ENCODE measurements around the gene SP1.
A peak's percentile ranks its signal among the peaks of the same experiment; 100 is the strongest.
"Not testable (repeated sequence)": the region's sequence is repeated elsewhere in the genome, so short reads cannot be mapped to it uniquely, and the experiment has no call there.

SP1 gene

GRCh38 chr12:53376747-53377146, 3.2 kb upstream of the SP1 start:
- in situ Hi-C loops (cut with MboI; ENCODE audit: low sequenced_read_pairs), result no loop called here
- H3K27me3 ChIP-seq (ENCODE audit: low read depth), result no peaks in the 10 kb centered on the region
- H3K4me1 ChIP-seq, result peaks cover 15% of the 10 kb centered on the region
- DNase-seq (ENCODE audit: low spot score in 2 of 2), result no peak
- no peaks in the 10 kb centered on the region for H3K9me3 ChIP-seq
- H3K4me3 ChIP-seq, result no peak overlapping the region
- peaks cover 3% of the 10 kb centered on the region for H3K36me3 ChIP-seq (replicated peaks)

DNA sequence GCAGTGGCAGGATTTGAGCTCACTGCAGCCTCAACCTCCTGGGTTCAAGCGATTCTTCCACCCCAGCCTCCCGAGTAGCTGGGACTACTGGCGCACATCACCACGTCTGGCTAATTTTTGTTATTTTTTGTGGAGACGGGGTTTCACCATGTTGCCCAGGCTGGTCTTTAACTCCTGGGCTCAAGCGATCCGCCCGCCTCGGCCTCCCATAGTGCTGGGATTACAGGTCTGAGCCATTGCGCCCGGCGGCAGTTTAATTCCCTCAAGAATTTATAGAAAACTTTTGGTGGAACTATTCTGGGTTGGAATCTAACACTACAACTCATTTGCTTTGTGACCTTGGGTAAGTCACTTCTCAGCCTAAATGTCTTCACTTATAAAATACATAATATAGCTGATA, 1.8 kb upstream of the SP1 start:
- Histone ChIP-seq H3K4me3 (no peak overlapping the region), H3K27me3 (ENCODE audit: low read depth) (no peaks in the 10 kb centered on the region), H3K36me3 (replicated peaks) (peaks cover 18% of the 10 kb centered on the region), H3K4me1 (peaks cover 15% of the 10 kb centered on the region), H3K9me3 (no peaks in the 10 kb centered on the region)
- peak in 1 of 2 experiments; percentile 20 for DNase-seq (ENCODE audit: low spot score in 2 of 2)
- in situ Hi-C loops (cut with MboI; ENCODE audit: low sequenced_read_pairs), result no loop called here

DNA sequence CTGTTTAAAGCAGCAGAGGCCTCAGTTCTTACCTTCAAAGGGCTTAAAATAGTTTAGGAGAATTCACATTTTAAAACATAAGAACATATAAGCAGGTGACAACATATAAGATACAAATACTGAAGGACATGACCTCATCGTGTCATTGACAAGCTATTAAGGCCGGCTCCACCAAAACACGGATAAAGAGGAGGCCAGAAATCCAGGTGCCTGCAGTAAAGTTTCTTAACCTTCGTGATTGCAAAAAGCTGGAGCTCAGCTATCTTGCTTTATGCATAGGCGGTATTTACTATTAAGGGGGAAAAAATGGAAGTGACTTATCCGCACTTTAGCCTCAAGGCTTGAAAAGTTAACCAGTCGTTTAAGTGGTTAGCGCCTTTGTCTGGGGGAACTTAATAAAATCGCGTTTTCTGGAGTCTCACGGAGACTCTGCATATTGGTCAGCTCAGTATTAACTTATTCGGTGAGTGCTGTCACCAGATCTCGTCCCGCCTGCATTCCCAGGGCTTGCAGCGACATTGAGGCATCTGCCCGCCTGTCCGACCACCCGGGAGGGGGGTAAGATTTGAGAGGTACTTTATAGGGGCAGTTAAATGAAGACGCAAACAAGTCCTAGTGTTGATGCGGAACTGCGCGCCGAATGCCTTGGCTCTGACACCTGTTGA, 1.1 kb upstream of the SP1 start:
- DNase-seq (ENCODE audit: low spot score in 2 of 2), result no peak
- peak overlapping the region; percentile 29 for H3K4me3 ChIP-seq

GRCh38 chr12:53379389-53380103, 430 bp upstream of the SP1 start:
- peaks cover 15% of the 10 kb centered on the region for H3K4me1 ChIP-seq
- no peaks in the 10 kb centered on the region for H3K9me3 ChIP-seq
- peaks cover 28% of the 10 kb centered on the region for H3K36me3 ChIP-seq (replicated peaks)
- DNase-seq (ENCODE audit: low spot score in 2 of 2), result peak; percentile 98 to 100
- H3K27me3 ChIP-seq (ENCODE audit: low read depth), result no peaks in the 10 kb centered on the region
- in situ Hi-C loops (cut with MboI; ENCODE audit: low sequenced_read_pairs), result no loop called here
- peak overlapping the region; percentile 44 for H3K4me3 ChIP-seq

More for the DNA sequence above, 1.1 kb upstream of the SP1 start:
- H3K4me1 ChIP-seq, result peaks cover 15% of the 10 kb centered on the region
- peaks cover 24% of the 10 kb centered on the region for H3K36me3 ChIP-seq (replicated peaks)
- in situ Hi-C loops (cut with MboI; ENCODE audit: low sequenced_read_pairs), result no loop called here
- H3K27me3 ChIP-seq (ENCODE audit: low read depth), result no peaks in the 10 kb centered on the region
- H3K9me3 ChIP-seq, result no peaks in the 10 kb centered on the region

GRCh38 chr12:53380794-53381730, 1.1 kb downstream of the SP1 start:
- H3K4me1 ChIP-seq, result peaks cover 18% of the 10 kb centered on the region
- DNase-seq (ENCODE audit: low spot score in 2 of 2), result peak in 1 of 2 experiments; percentile 51
- no peaks in the 10 kb centered on the region for H3K9me3 ChIP-seq

GRCh38 chr12:53381731-53382630, 2.0 kb downstream of the SP1 start:
- DNase-seq (ENCODE audit: low spot score in 2 of 2), result peak; percentile 25 to 66
- peaks cover 19% of the 10 kb centered on the region for H3K4me1 ChIP-seq
- no peaks in the 10 kb centered on the region for H3K27me3 ChIP-seq (ENCODE audit: low read depth)
- no peaks in the 10 kb centered on the region for H3K9me3 ChIP-seq
- in situ Hi-C loops (cut with MboI; ENCODE audit: low sequenced_read_pairs), result no loop called here
- H3K4me3 ChIP-seq, result no peak overlapping the region; the same call in 1 of the 2 replicates
- H3K36me3 ChIP-seq (replicated peaks), result peaks cover 43% of the 10 kb centered on the region

More at GRCh38 chr12:53380794-53381730, 1.1 kb downstream of the SP1 start:
- no peaks in the 10 kb centered on the region for H3K27me3 ChIP-seq (ENCODE audit: low read depth)
- H3K36me3 ChIP-seq (replicated peaks), result peaks cover 41% of the 10 kb centered on the region
- in situ Hi-C loops (cut with MboI; ENCODE audit: low sequenced_read_pairs), result no loop called here
- peak overlapping the region; percentile 42 for H3K4me3 ChIP-seq

DNA sequence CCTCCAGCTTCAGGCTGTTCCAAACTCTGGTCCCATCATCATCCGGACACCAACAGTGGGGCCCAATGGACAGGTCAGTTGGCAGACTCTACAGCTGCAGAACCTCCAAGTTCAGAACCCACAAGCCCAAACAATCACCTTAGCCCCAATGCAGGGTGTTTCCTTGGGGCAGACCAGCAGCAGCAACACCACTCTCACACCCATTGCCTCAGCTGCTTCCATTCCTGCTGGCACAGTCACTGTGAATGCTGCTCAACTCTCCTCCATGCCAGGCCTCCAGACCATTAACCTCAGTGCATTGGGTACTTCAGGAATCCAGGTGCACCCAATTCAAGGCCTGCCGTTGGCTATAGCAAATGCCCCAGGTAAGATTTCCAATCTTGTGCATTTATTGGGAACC, 3.3 kb downstream of the SP1 start:
- no peak overlapping the region for H3K4me3 ChIP-seq
- DNase-seq (ENCODE audit: low spot score in 2 of 2), result no peak
- no peaks in the 10 kb centered on the region for H3K27me3 ChIP-seq (ENCODE audit: low read depth)
- peaks cover 52% of the 10 kb centered on the region for H3K36me3 ChIP-seq (replicated peaks)
- in situ Hi-C loops (cut with MboI; ENCODE audit: low sequenced_read_pairs), result no loop called here
- H3K4me1 ChIP-seq, result peaks cover 27% of the 10 kb centered on the region
- no peaks in the 10 kb centered on the region for H3K9me3 ChIP-seq

DNA sequence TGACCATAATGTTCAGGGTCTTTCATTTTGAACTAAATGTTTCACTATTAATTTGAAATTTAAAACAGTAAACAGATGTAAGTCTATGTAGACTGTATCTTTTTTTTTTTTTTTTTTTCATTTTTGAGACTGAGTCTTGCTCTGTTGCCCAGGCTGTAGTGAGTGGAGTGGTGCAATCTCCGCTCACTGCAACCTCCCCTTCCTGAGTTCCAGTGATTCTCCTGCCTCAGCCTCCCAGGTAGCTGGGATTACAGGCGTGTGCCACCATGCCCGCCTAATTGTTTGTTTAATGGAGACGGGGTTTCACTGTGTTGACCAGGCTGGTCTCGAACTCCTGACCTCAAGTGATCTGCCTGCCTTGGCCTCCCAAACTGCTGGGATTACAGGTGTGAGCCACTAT, 6.4 kb downstream of the SP1 start:
- DNase-seq (ENCODE audit: low spot score in 2 of 2); H3K9me3 ChIP-seq; H3K4me3 ChIP-seq; H3K27me3 ChIP-seq (ENCODE audit: low read depth); in situ Hi-C loops (cut with MboI; ENCODE audit: low sequenced_read_pairs): not testable (repeated sequence)
- Histone ChIP-seq H3K4me1 (peaks cover 32% of the 10 kb centered on the region), H3K36me3 (replicated peaks) (peaks cover 52% of the 10 kb centered on the region)

GRCh38 chr12:53388932-53389331, 9.0 kb downstream of the SP1 start:
- Histone ChIP-seq H3K9me3 (no peaks in the 10 kb centered on the region; the same call in 1 of the 2 replicates), H3K4me1 (peaks cover 35% of the 10 kb centered on the region), H3K4me3 (no peak overlapping the region), H3K27me3 (ENCODE audit: low read depth) (no peaks in the 10 kb centered on the region), H3K36me3 (replicated peaks) (peaks cover 28% of the 10 kb centered on the region)
- in situ Hi-C loops (cut with MboI; ENCODE audit: low sequenced_read_pairs), result no loop called here
- DNase-seq (ENCODE audit: low spot score in 2 of 2), result no peak

DNA sequence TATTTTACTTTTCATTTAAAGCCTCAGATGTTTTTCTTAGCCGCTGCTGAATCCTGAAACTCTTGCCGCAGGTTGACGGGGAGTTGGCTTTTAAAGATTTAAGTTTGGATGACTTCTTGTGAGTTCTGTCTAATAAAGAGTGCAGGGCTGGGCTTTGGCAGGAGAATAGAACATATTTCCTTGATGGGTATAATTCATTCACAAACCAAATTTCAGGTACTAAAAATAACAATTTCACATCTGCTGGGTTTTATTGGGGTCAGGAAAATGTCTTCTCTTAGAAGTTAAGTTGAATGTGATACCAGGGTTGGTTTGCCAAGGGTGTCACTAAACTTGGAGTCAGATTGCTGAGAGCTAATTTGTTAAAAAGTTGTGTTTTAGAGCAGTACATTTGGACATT, 9.7 kb downstream of the SP1 start:
- H3K4me3 ChIP-seq, result no peak overlapping the region
- peaks cover 35% of the 10 kb centered on the region for H3K4me1 ChIP-seq
- H3K36me3 ChIP-seq (replicated peaks), result peaks cover 22% of the 10 kb centered on the region
- H3K27me3 ChIP-seq (ENCODE audit: low read depth), result no peaks in the 10 kb centered on the region
- no peaks in the 10 kb centered on the region; the same call in 1 of the 2 replicates for H3K9me3 ChIP-seq
- DNase-seq (ENCODE audit: low spot score in 2 of 2), result no peak
- in situ Hi-C loops (cut with MboI; ENCODE audit: low sequenced_read_pairs), result no loop called here

DNA sequence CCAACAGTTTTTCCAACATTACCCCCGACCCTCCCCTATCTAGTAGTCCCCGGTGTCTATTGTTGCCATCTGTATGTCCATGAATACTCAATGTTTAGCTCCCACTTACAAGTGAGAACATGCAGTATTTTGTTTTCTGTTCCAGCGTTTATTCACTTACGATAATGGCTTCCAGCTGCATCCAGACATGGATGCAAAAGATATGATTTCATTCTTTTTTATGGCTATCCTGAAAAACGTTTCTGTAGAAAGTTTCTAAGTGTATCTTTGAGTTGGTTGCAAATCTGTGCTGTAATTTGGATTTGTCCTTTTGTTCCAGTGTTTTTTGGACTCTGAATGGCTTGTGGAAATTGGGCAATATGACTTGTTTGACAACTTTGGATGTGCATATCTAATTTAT, 11.7 kb downstream of the SP1 start:
- in situ Hi-C loops (cut with MboI; ENCODE audit: low sequenced_read_pairs), result no loop called here
- Histone ChIP-seq H3K4me3 (no peak overlapping the region), H3K27me3 (ENCODE audit: low read depth) (no peaks in the 10 kb centered on the region), H3K36me3 (replicated peaks) (peaks cover 15% of the 10 kb centered on the region), H3K9me3 (no peaks in the 10 kb centered on the region; the same call in 1 of the 2 replicates), H3K4me1 (peaks cover 31% of the 10 kb centered on the region)
- DNase-seq (ENCODE audit: low spot score in 2 of 2), result no peak

DNA sequence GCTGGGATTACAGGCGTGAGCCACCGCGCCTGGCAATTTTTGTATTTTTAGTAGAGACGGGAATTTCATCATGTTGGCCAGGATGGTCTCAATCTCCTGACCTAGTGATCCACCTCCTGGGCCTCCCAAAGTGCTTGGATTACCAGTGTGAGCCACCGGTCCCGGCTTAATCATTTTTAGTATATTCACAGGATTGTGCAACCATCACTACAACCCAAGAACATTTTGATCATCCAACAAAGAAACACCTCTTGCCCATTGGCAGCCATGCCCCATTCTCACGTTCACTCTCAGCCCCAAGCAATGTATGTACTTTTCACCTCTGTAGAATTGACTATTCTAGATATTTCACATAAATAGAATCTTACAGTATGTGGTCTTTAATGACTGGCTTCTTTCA, 19.9 kb downstream of the SP1 start:
- Histone ChIP-seq H3K4me1 (peaks cover 7% of the 10 kb centered on the region), H3K4me3 (no peak overlapping the region), H3K27me3 (ENCODE audit: low read depth) (no peaks in the 10 kb centered on the region), H3K9me3 (no peaks in the 10 kb centered on the region), H3K36me3 (replicated peaks) (peaks cover 4% of the 10 kb centered on the region; the same call in 1 of the 2 replicates)
- in situ Hi-C loops (cut with MboI; ENCODE audit: low sequenced_read_pairs), result no loop called here
- DNase-seq (ENCODE audit: low spot score in 2 of 2), result no peak

DNA sequence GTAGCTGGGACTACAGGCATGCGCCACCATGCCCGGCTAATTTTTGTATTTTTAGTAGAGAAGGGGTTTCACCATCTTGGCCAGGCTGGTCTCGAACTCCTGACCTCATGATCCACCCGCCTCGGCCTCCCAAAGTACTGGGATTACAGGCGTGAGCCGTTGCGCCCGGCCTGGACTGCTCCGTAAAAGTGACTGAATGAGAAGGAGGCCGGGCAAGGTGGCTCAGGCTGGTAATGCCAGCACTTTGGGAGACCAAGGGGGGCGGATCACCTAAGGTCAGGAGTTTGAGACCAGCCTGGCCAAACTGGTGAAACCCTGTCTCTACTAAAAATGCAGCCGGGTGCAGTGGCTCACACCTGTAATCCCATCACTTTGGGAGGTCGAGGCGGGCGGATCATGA, 22.4 kb downstream of the SP1 start:
- H3K36me3 ChIP-seq (replicated peaks), result peaks cover 13% of the 10 kb centered on the region
- H3K4me3 ChIP-seq; H3K27me3 ChIP-seq (ENCODE audit: low read depth); DNase-seq (ENCODE audit: low spot score in 2 of 2); in situ Hi-C loops (cut with MboI; ENCODE audit: low sequenced_read_pairs); H3K4me1 ChIP-seq; H3K9me3 ChIP-seq: not testable (repeated sequence)

Measured in HAP-1 (cell line).